Measurements from ENCODE around the gene CPTP.

Gene CPTP

DNA sequence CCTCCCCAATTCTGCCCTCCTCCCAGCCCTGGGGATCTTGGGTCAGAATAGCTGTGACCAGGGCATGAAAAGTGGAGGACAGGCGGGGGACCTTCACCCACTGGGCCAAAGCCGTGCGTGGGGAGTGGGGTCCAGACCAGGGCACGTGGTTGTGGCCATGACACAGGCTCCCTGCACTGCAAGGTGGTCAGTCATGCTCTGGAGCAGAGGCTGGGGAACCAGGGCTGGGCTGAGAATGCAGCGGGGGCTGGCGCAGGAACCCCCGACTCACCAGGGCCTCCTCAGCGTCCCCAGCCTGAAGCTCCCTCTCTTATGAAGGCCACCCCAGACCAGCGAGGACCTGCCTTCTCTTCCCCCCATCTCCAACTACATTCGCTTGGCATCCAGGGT lies 21.9 kb downstream of the CPTP start:
- Histone ChIP-seq H3K4me1 (ENCODE audit: insufficient read depth, poor library complexity, severe bottlenecking) (peaks cover 26% of the 10 kb centered on the region), H3K9me3 (ENCODE audit: severe bottlenecking) (no peaks in the 10 kb centered on the region), H3K27ac (ENCODE audit: poor library complexity, severe bottlenecking) (peak overlapping the region; percentile 98), H3K27me3 (ENCODE audit: insufficient read depth, poor library complexity, severe bottlenecking) (no peaks in the 10 kb centered on the region), H3K4me3 (ENCODE audit: severe bottlenecking) (no peak overlapping the region), H3K36me3 (ENCODE audit: low read depth) (peaks cover 3% of the 10 kb centered on the region)
- ATAC-seq (ENCODE audit: low read depth) (no peak), DNase-seq (ENCODE audit: low spot score) (peak; percentile 54)
- TF ChIP-seq, protein P1, sequence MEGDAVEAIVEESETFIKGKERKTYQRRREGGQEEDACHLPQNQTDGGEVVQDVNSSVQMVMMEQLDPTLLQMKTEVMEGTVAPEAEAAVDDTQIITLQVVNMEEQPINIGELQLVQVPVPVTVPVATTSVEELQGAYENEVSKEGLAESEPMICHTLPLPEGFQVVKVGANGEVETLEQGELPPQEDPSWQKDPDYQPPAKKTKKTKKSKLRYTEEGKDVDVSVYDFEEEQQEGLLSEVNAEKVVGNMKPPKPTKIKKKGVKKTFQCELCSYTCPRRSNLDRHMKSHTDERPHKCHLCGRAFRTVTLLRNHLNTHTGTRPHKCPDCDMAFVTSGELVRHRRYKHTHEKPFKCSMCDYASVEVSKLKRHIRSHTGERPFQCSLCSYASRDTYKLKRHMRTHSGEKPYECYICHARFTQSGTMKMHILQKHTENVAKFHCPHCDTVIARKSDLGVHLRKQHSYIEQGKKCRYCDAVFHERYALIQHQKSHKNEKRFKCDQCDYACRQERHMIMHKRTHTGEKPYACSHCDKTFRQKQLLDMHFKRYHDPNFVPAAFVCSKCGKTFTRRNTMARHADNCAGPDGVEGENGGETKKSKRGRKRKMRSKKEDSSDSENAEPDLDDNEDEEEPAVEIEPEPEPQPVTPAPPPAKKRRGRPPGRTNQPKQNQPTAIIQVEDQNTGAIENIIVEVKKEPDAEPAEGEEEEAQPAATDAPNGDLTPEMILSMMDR (IDR thresholded peaks at IDR 0.05; ENCODE audit: poor library complexity, severe bottlenecking), result no peak

DNA sequence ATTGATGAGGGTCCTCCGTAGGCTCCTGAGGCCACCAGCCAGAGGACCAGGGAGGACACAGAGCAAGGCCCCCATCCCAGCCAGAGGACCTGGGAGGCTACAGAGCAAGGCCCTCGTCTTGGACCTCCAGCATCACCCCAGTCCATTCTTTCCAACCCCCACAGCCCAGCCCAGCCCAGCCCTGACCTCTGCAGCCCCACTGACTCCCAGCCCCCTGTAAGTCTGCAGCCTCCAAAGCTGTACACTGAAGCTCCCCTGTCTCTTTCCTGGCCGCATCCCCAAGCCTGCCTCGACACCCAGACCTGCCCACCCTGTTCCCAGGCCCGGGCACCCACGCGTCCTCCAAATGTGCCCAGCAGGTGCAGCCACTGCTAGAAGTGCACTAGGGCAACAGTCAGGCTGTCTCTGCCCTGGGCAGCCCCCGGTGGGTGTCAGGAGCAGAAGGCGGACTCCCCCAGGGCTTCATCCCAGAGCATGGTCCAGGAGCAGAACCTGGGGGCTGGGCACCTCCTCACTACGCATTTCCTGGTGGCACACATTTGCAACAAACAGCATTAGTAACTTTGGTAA lies 22.5 kb downstream of the CPTP start:
- H3K27ac ChIP-seq (ENCODE audit: poor library complexity, severe bottlenecking), result peak overlapping the region; percentile 98
- H3K9me3 ChIP-seq (ENCODE audit: severe bottlenecking), result no peaks in the 10 kb centered on the region
- H3K36me3 ChIP-seq (ENCODE audit: low read depth), result no peaks in the 10 kb centered on the region
- TF ChIP-seq, protein P1 (IDR thresholded peaks at IDR 0.05; ENCODE audit: poor library complexity, severe bottlenecking), result no peak
- H3K4me1 ChIP-seq (ENCODE audit: insufficient read depth, poor library complexity, severe bottlenecking), result peaks cover 26% of the 10 kb centered on the region
- no peaks in the 10 kb centered on the region for H3K27me3 ChIP-seq (ENCODE audit: insufficient read depth, poor library complexity, severe bottlenecking)
- no peak for ATAC-seq (ENCODE audit: low read depth)
- H3K4me3 ChIP-seq (ENCODE audit: severe bottlenecking), result peak overlapping the region; percentile 90
- peak; percentile 55 for DNase-seq (ENCODE audit: low spot score)

DNA sequence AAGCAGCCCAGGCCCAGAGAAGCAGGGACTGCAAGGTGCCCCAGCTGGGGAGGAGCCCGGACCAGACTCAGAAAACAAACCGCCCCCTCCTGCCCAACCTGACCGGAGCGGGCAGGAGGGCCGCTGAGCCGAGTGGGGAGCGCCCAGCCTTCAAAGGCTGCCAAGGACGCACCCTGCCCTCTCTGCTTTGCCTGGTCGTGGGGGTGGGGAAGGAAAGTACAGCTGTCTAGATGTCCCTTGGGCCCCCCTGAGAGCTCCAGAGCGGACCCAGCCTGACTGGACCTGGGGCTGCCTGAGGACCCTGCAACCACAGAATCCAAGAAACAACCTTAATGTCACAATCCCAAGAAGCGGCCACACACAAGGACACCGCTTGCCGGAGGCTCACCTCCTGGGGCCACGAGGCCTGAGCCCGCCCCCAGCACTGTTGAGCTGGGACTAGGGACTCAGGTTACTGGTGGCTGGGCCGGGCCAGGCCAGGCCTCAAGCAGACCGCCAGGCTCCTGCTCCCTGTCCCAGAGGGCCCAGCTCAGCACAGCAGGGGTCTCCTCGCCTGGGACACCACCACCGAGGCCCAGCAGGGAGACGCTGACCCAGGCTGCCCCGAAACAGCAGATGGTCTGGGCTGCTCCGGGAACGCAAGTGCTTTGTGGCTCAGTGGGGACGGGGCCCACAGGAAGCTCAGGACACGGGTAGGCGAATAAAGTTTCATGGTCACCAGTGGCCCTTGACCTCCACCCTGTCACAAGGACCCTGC lies 23.2 kb downstream of the CPTP start:
- Histone ChIP-seq H3K27me3 (ENCODE audit: insufficient read depth, poor library complexity, severe bottlenecking) (no peaks in the 10 kb centered on the region), H3K4me1 (ENCODE audit: insufficient read depth, poor library complexity, severe bottlenecking) (peaks cover 26% of the 10 kb centered on the region), H3K36me3 (ENCODE audit: low read depth) (no peaks in the 10 kb centered on the region), H3K9me3 (ENCODE audit: severe bottlenecking) (no peaks in the 10 kb centered on the region), H3K4me3 (ENCODE audit: severe bottlenecking) (peak overlapping the region; percentile 90), H3K27ac (ENCODE audit: poor library complexity, severe bottlenecking) (peak overlapping the region; percentile 98)
- TF ChIP-seq, protein P1 (IDR thresholded peaks at IDR 0.05; ENCODE audit: poor library complexity, severe bottlenecking), result no peak
- DNase-seq (ENCODE audit: low spot score), result peak; percentile 71
- peak; percentile 15 for ATAC-seq (ENCODE audit: low read depth)

DNA sequence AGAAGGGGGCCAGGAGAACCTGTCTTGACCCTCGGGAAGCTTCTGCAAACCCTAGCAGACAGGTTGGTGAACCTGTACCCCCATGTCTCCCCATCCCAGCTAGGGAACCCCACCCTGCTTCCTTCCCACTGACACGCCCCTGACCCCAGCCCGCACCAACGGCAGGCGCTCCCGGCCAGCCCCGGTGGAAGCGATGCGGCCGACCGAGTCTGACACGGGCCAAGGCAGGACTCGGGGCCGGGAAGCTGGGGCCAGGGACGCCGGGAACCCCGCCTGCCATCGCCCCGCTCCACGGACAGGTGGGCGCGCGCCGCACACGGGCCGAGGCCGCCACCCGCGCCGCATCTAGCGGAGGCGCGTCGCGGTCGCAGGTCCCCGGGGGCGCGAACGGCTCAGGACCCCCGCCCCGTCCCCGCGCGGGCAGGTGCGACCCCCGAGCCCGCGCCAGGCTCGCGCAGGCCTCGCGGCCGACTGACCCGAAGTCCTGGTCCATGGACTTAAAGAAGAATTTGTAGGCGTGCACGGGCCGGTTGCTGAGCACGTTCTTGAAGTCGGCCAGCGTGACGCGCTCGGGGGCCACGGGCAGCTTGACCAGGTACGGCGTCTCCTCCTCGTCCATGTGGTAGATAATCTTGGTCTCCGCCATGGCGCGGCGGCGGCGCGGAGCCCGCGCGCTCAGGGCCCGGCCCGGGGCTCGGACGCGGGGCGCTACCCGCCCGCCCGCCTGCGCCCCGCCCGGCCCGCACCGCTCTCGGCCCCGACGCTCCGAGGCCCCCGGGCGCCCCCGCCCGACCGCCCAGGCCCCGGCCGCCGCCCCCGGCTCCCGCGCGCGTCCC lies 24.0 kb downstream of the CPTP start:
- DNase-seq (ENCODE audit: low spot score) (peak; percentile 73), ATAC-seq (ENCODE audit: low read depth) (no peak)
- Histone ChIP-seq H3K9me3 (ENCODE audit: severe bottlenecking) (no peaks in the 10 kb centered on the region), H3K27ac (ENCODE audit: poor library complexity, severe bottlenecking) (peak overlapping the region; percentile 98), H3K4me3 (ENCODE audit: severe bottlenecking) (peak overlapping the region; percentile 90), H3K36me3 (ENCODE audit: low read depth) (no peaks in the 10 kb centered on the region), H3K4me1 (ENCODE audit: insufficient read depth, poor library complexity, severe bottlenecking) (peaks cover 26% of the 10 kb centered on the region), H3K27me3 (ENCODE audit: insufficient read depth, poor library complexity, severe bottlenecking) (no peaks in the 10 kb centered on the region)
- TF ChIP-seq, protein P1 (IDR thresholded peaks at IDR 0.05; ENCODE audit: poor library complexity, severe bottlenecking), result no peak
